Neuronal stem cell (in vitro differentiated cells): ENCODE data around the gene DNLZ.

ENCODE experiments used
- DNase-seq: peaks from one replicate; pipeline ENCODE4 v3.0.0-alpha.2; 2013; ENCODE audit warnings: low spot score
- H2AFZ ChIP-seq: one replicate; pipeline ENCODE4 v1.6.1; 2013; ENCODE audit warnings: mild to moderate bottlenecking, low read length, inconsistent platforms
- H2AK5ac ChIP-seq: 2 replicates; pipeline ENCODE4 v1.6.1; 2013; ENCODE audit warnings: low read depth, mild to moderate bottlenecking, inconsistent platforms, low read length, moderate library complexity, mixed read lengths
- H2BK120ac ChIP-seq: 2 replicates; pipeline ENCODE4 v1.6.1; 2013; ENCODE audit warnings: low read depth, mild to moderate bottlenecking, inconsistent platforms, low read length, moderate library complexity, mixed read lengths
- H2BK12ac ChIP-seq: one replicate; pipeline ENCODE4 v1.6.1; 2013; ENCODE audit warnings: low read length, inconsistent platforms
- H2BK15ac ChIP-seq: 2 replicates; pipeline ENCODE4 v1.6.1; 2013; ENCODE audit warnings: mild to moderate bottlenecking, low read length, inconsistent platforms, mixed read lengths
- H2BK5ac ChIP-seq: one replicate; pipeline ENCODE4 v1.6.1; 2013; ENCODE audit warnings: inconsistent platforms, mild to moderate bottlenecking, low read length, moderate library complexity
- H3K14ac ChIP-seq: one replicate; pipeline ENCODE4 v1.6.1; 2013; ENCODE audit warnings: low read length, inconsistent platforms
- H3K18ac ChIP-seq: 2 replicates; pipeline ENCODE4 v1.6.1; 2013; ENCODE audit warnings: low read length, inconsistent platforms
- H3K23ac ChIP-seq: 2 replicates; pipeline ENCODE4 v1.6.1; 2013; ENCODE audit warnings: low read depth, mild to moderate bottlenecking, mixed read lengths, low read length, inconsistent platforms; ENCODE audit not compliant: poor library complexity
- H3K27ac ChIP-seq: replicated peaks from 3 replicates; pipeline ENCODE4 v1.5.1; 2013; ENCODE audit warnings: low read length, inconsistent platforms
- H3K27me3 ChIP-seq, 3 experiments: 2 replicates each; pipeline ENCODE4 v1.6.1; 2013; ENCODE audit warnings: low read length in 3 of 3, mild to moderate bottlenecking in 2 of 3, inconsistent platforms in 1 of 3, low read depth in 1 of 3, mixed read lengths in 1 of 3, moderate library complexity in 1 of 3; ENCODE audit not compliant: control insufficient read depth in 3 of 3, insufficient read depth in 3 of 3
- H3K36me3 ChIP-seq, 2 donors: replicated peaks in 1 of 2; 2 replicates each; pipeline ENCODE4 v1.6.1; 2013; ENCODE audit warnings: low read length in 2 of 2; ENCODE audit not compliant: control insufficient read depth in 2 of 2, insufficient read depth in 2 of 2
- H3K4ac ChIP-seq: 2 replicates; pipeline ENCODE4 v1.6.1; 2013; ENCODE audit warnings: inconsistent platforms, mild to moderate bottlenecking, low read length, moderate library complexity
- H3K4me1 ChIP-seq, 2 donors: 1 replicate in 1 of 2; 2 replicates in 1 of 2; pipeline ENCODE4 v1.6.1; 2013; ENCODE audit warnings: low read length in 2 of 2, low read depth in 1 of 2; ENCODE audit not compliant: control insufficient read depth in 2 of 2, insufficient read depth in 1 of 2
- H3K4me2 ChIP-seq: one replicate; pipeline ENCODE4 v1.6.1; 2013; ENCODE audit warnings: mild to moderate bottlenecking, low read length, inconsistent platforms; ENCODE audit not compliant: insufficient read depth, poor library complexity, severe bottlenecking
- H3K4me3 ChIP-seq, 2 donors: 2 replicates each; pipeline ENCODE4 v1.5.1; 2013; ENCODE audit warnings: low read length in 2 of 2, mild to moderate bottlenecking in 2 of 2, inconsistent platforms in 1 of 2, moderate library complexity in 1 of 2
- H3K79me1 ChIP-seq: one replicate; pipeline ENCODE4 v1.6.1; 2013; ENCODE audit warnings: low read depth, mild to moderate bottlenecking, inconsistent platforms, low read length, moderate library complexity
- H3K9ac ChIP-seq: one replicate; pipeline ENCODE4 v1.6.1; 2013; ENCODE audit warnings: mild to moderate bottlenecking, low read depth, low read length, inconsistent platforms; ENCODE audit not compliant: poor library complexity
- H3K9me3 ChIP-seq, 2 donors: replicated peaks in 1 of 2; 2 replicates each; pipeline versions ENCODE3 to v1.6.1; 2013; ENCODE audit warnings: low read length in 2 of 2, mild to moderate bottlenecking in 2 of 2, inconsistent platforms in 1 of 2, low read depth in 1 of 2, mixed read lengths in 1 of 2, moderate library complexity in 1 of 2; ENCODE audit not compliant: control insufficient read depth in 2 of 2, insufficient read depth in 1 of 2
- H4K8ac ChIP-seq: one replicate; pipeline ENCODE4 v1.6.1; 2013; ENCODE audit warnings: low read depth, mild to moderate bottlenecking, inconsistent platforms, low read length, moderate library complexity
- H4K91ac ChIP-seq: one replicate; pipeline ENCODE4 v1.6.1; 2013; ENCODE audit warnings: low read length, low read depth, mild to moderate bottlenecking, inconsistent platforms; ENCODE audit not compliant: poor library complexity
- WGBS, 2 donors: extraction: QIAGEN DNeasy Blood & Tissue Kit; methylation state at CpG; one replicate each; pipeline ENCODE4 v1.1.7; 2013; ENCODE audit warnings: missing lambda C conversion rate in 2 of 2, mixed read lengths in 1 of 2; ENCODE audit not compliant: insufficient read length in 2 of 2, insufficient replicate concordance in 1 of 2; ENCODE audit errors: extremely low coverage in 2 of 2; 5-methylcytosine and 5-hydroxymethylcytosine counted together

DNLZ gene

GRCh38 chr9:136397643-136398042 is 34.1 kb upstream of the DNLZ start:
- no peak overlapping the region for H3K4me2 ChIP-seq
- H2BK120ac ChIP-seq, result no peak overlapping the region
- no peak overlapping the region for H3K14ac ChIP-seq
- no peak overlapping the region for H2AK5ac ChIP-seq
- H2BK15ac ChIP-seq, result no peak overlapping the region
- H4K91ac ChIP-seq, result no peak overlapping the region
- H3K27ac ChIP-seq, result no peak overlapping the region
- H3K18ac ChIP-seq, result no peak overlapping the region
- H2BK12ac ChIP-seq, result no peak overlapping the region
- peaks cover 54 to 74% of the 10 kb centered on the region in 2 donors for H3K36me3 ChIP-seq
- H4K8ac ChIP-seq, result no peak overlapping the region
- no peak overlapping the region for H3K23ac ChIP-seq
- H3K9me3 ChIP-seq, result no peaks in the 10 kb centered on the region
- H3K27me3 ChIP-seq, result no peaks in the 10 kb centered on the region
- H3K4me3 ChIP-seq, result no peak overlapping the region
- peaks cover 8 to 15% of the 10 kb centered on the region in 2 donors for H3K4me1 ChIP-seq
- H2AFZ ChIP-seq, result no peak overlapping the region
- peaks cover 23% of the 10 kb centered on the region for H3K79me1 ChIP-seq
- WGBS, 2 donors, result no CpG with 5 or more reads among the region's 6 CpGs
- H3K4ac ChIP-seq, result no peak overlapping the region
- H3K9ac ChIP-seq, result no peak overlapping the region
- DNase-seq, result no peak
- no peak overlapping the region for H2BK5ac ChIP-seq

GRCh38 chr9:136396219-136396515 is 32.6 kb upstream of the DNLZ start:
- H3K14ac ChIP-seq, result no peak overlapping the region
- no peak overlapping the region for H2AK5ac ChIP-seq
- DNase-seq, result no peak
- H3K4ac ChIP-seq, result no peak overlapping the region
- H2BK5ac ChIP-seq, result no peak overlapping the region
- H3K27ac ChIP-seq, result no peak overlapping the region
- H2BK12ac ChIP-seq, result no peak overlapping the region
- no peaks in the 10 kb centered on the region for H3K9me3 ChIP-seq
- no peak overlapping the region for H4K91ac ChIP-seq
- no peak overlapping the region for H2BK120ac ChIP-seq
- no peak overlapping the region for H3K23ac ChIP-seq
- H3K4me3 ChIP-seq, result no peak overlapping the region
- peaks cover 7 to 15% of the 10 kb centered on the region in 2 donors for H3K4me1 ChIP-seq
- no peak overlapping the region for H2BK15ac ChIP-seq
- H3K36me3 ChIP-seq, result peaks cover 54 to 76% of the 10 kb centered on the region in 2 donors
- H3K27me3 ChIP-seq, result no peaks in the 10 kb centered on the region
- H3K4me2 ChIP-seq, result no peak overlapping the region
- no peak overlapping the region for H4K8ac ChIP-seq
- no peak overlapping the region for H3K9ac ChIP-seq
- no CpG with 5 or more reads among the region's 4 CpGs for WGBS, 2 donors
- H3K18ac ChIP-seq, result no peak overlapping the region
- H3K79me1 ChIP-seq, result peaks cover 26% of the 10 kb centered on the region
- H2AFZ ChIP-seq, result no peak overlapping the region

- Histone ChIP-seq H3K4me1 (peaks cover 7 to 15% of the 10 kb centered on the region in 2 donors), H4K8ac (no peak overlapping the region), H3K79me1 (peaks cover 26% of the 10 kb centered on the region), H2AK5ac (no peak overlapping the region), H3K4me3 (no peak overlapping the region), H3K9ac (no peak overlapping the region), H2BK12ac (no peak overlapping the region), H2BK15ac (no peak overlapping the region), H3K23ac (no peak overlapping the region), H4K91ac (no peak overlapping the region), H2BK5ac (no peak overlapping the region), H2BK120ac (no peak overlapping the region), H3K4ac (no peak overlapping the region), H3K27ac (no peak overlapping the region), H3K14ac (no peak overlapping the region), H3K9me3 (no peaks in the 10 kb centered on the region), H3K36me3 (peaks cover 54 to 79% of the 10 kb centered on the region in 2 donors), H3K27me3 (no peaks in the 10 kb centered on the region), H2AFZ (no peak overlapping the region), H3K4me2 (no peak overlapping the region), H3K18ac (no peak overlapping the region)
- DNase-seq, result no peak
- no CpG with 5 or more reads among the region's 26 CpGs for WGBS, 2 donors
Observed at GRCh38 chr9:136395345-136396218, 32.0 kb upstream of the DNLZ start.

GRCh38 chr9:136395020-136395340 is 31.4 kb upstream of the DNLZ start:
- H3K9me3 ChIP-seq, result no peaks in the 10 kb centered on the region

More at GRCh38 chr9:136395020-136395340, 31.4 kb upstream of the DNLZ start:
- DNase-seq, result no peak
- H3K23ac ChIP-seq, result peak overlapping the region; percentile 8
- H3K9ac ChIP-seq, result peak overlapping the region; percentile 37
- no peak overlapping the region for H3K4me3 ChIP-seq
- H2BK120ac ChIP-seq, result no peak overlapping the region
- peaks cover 4 to 12% of the 10 kb centered on the region in 2 donors for H3K4me1 ChIP-seq
- H3K27ac ChIP-seq, result no peak overlapping the region
- peaks cover 24% of the 10 kb centered on the region for H3K79me1 ChIP-seq
- H2BK15ac ChIP-seq, result no peak overlapping the region
- no peak overlapping the region for H3K4me2 ChIP-seq
- H2AFZ ChIP-seq, result no peak overlapping the region
- peak overlapping the region; percentile 44 for H2BK5ac ChIP-seq
- H4K8ac ChIP-seq, result no peak overlapping the region
- H4K91ac ChIP-seq, result no peak overlapping the region
- no peak overlapping the region for H3K18ac ChIP-seq
- H3K36me3 ChIP-seq, result peaks cover 55 to 83% of the 10 kb centered on the region in 2 donors
- no peak overlapping the region for H2AK5ac ChIP-seq
- WGBS, 2 donors, result no CpG with 5 or more reads among the region's 13 CpGs
- no peak overlapping the region for H3K4ac ChIP-seq
- no peaks in the 10 kb centered on the region for H3K27me3 ChIP-seq
- no peak overlapping the region for H2BK12ac ChIP-seq
- no peak overlapping the region for H3K14ac ChIP-seq
